GM23338 (cell line): Measurements from ENCODE around the gene DAAM1. TPM values are rescaled to one million over a fixed set of nuclear protein-coding genes. Genes with fewer than 3 reads are reported as not detected.

Source experiments
- ATAC-seq: fragments of 200-7000 bp; cut with Tn5 transposase; 3 replicates; pipeline ENCODE4 v1.9.1; 2020
- DNase-seq: peaks from one replicate; pipeline ENCODE4 v3.0.0-alpha.2; 2015; ENCODE audit warnings: low spot score
- H2AFZ ChIP-seq: fragments of 200-600 bp; sonication (generic); 2 replicates; pipeline ENCODE4 v1.8.0; 2016; ENCODE audit warnings: antibody characterized with exemption, mild to moderate bottlenecking, moderate library complexity
- H3F3A ChIP-seq: fragments of 200-600 bp; sonication (generic); replicated peaks from 2 replicates; pipeline ENCODE4 v1.8.0; 2017; ENCODE audit warnings: antibody characterized with exemption, mixed run types, low read depth
- H3K27ac ChIP-seq: fragments of 200-600 bp; sonication (generic); 2 replicates; pipeline ENCODE4 v1.6.1; 2016; ENCODE audit warnings: low read depth
- H3K27me3 ChIP-seq: fragments of 200-600 bp; sonication (generic); 2 replicates; pipeline ENCODE4 v1.8.0; 2016; ENCODE audit warnings: mild to moderate bottlenecking, mixed run types, moderate library complexity; ENCODE audit not compliant: insufficient read depth
- H3K36me3 ChIP-seq: fragments of 200-600 bp; sonication (generic); 2 replicates; pipeline ENCODE4 v1.8.0; 2016; ENCODE audit warnings: mild to moderate bottlenecking; ENCODE audit not compliant: insufficient read depth
- H3K4me1 ChIP-seq: fragments of 200-600 bp; sonication (generic); 2 replicates; pipeline ENCODE4 v1.8.0; 2016; ENCODE audit warnings: mild to moderate bottlenecking, moderate library complexity; ENCODE audit not compliant: insufficient read depth
- H3K4me2 ChIP-seq: fragments of 200-600 bp; sonication (generic); 2 replicates; pipeline ENCODE4 v1.7.1; 2017; ENCODE audit warnings: mixed run types
- H3K4me3 ChIP-seq: fragments of 200-600 bp; sonication (generic); 2 replicates; pipeline ENCODE4 v1.6.1; 2016; ENCODE audit warnings: mixed run types
- H3K79me2 ChIP-seq: fragments of 200-600 bp; sonication (generic); replicated peaks from 2 replicates; pipeline ENCODE4 v1.8.0; 2017; ENCODE audit warnings: mild to moderate bottlenecking; ENCODE audit not compliant: insufficient read depth
- H3K9me2 ChIP-seq: fragments of 200-600 bp; sonication (generic); 2 replicates; pipeline ENCODE4 v1.8.0; 2017; ENCODE audit not compliant: insufficient read depth
- H4K20me1 ChIP-seq: fragments of 200-600 bp; sonication (generic); replicated peaks from 2 replicates; pipeline ENCODE4 v1.8.0; 2017; ENCODE audit warnings: mild to moderate bottlenecking; ENCODE audit not compliant: insufficient read depth
- H3K27ac Mint-ChIP-seq: 2 replicates; pipeline ENCODE4 v1.8.0; 2020; ENCODE audit warnings: inconsistent platforms, mild to moderate bottlenecking, moderate library complexity, mixed read lengths
- H3K27me3 Mint-ChIP-seq: 3 replicates; pipeline ENCODE4 v1.8.0; 2022; ENCODE audit warnings: low read depth, mild to moderate bottlenecking, moderate library complexity, mixed read lengths, inconsistent platforms; ENCODE audit not compliant: insufficient read depth, poor library complexity
- H3K36me3 Mint-ChIP-seq: 3 replicates; pipeline ENCODE4 v1.8.0; 2021; ENCODE audit warnings: low read depth, mild to moderate bottlenecking, inconsistent platforms, moderate library complexity, mixed read lengths
- H3K4me1 Mint-ChIP-seq: 3 replicates; pipeline ENCODE4 v1.8.0; 2020; ENCODE audit warnings: mild to moderate bottlenecking, inconsistent platforms, mixed read lengths
- H3K4me3 Mint-ChIP-seq: 3 replicates; pipeline ENCODE4 v1.8.0; 2021; ENCODE audit warnings: moderate library complexity, mild to moderate bottlenecking, inconsistent platforms, mixed read lengths
- H3K9me3 Mint-ChIP-seq: 3 replicates; pipeline ENCODE4 v1.8.0; 2020; ENCODE audit warnings: moderate library complexity, mild to moderate bottlenecking, inconsistent platforms, mixed read lengths
- CREB1 ChIP-seq: fragments of 250-450 bp; sonication (Bioruptor Pico); IDR thresholded peaks from 2 replicates; pipeline ENCODE4 v1.5.0; 2020; ENCODE audit warnings: low read depth, mild to moderate bottlenecking, moderate library complexity
- EZH2 ChIP-seq: fragments of 200-600 bp; sonication (generic); IDR thresholded peaks from one replicate; pipeline ENCODE4 v1.8.0; 2017; ENCODE audit warnings: antibody characterized with exemption, mild to moderate bottlenecking, low read depth; ENCODE audit not compliant: unreplicated experiment
- EZH2phosphoT487 ChIP-seq: fragments of 200-600 bp; sonication (generic); IDR thresholded peaks from one replicate; pipeline ENCODE4 v1.8.1; 2018; ENCODE audit warnings: antibody characterized with exemption; ENCODE audit not compliant: unreplicated experiment
- NANOG ChIP-seq: IDR thresholded peaks from 2 replicates; pipeline ENCODE4 v1.6.1; 2016; ENCODE audit warnings: antibody characterized with exemption, borderline replicate concordance
- STAT1 ChIP-seq: IDR thresholded peaks from one replicate; pipeline ENCODE4 v1.6.1; 2016; ENCODE audit warnings: antibody characterized with exemption; ENCODE audit not compliant: unreplicated experiment
- ZNF114 ChIP-seq: fragments of 250-450 bp; sonication (Bioruptor Pico); IDR thresholded peaks from 2 replicates; pipeline ENCODE4 v1.5.0; 2020; ENCODE audit warnings: mild to moderate bottlenecking, moderate library complexity
- polyA plus RNA-seq: library from polyadenylated mRNA; unstranded; fragments of >200 nt; fragmentation: Nextera tagmentation; extraction: Ambion mirVana; gene quantifications from 2 replicates; pipeline ENCODE4 v1.2.1, GENCODE V29; 2016
- total RNA-seq: library from RNA; depleted of rRNA; stranded (reverse); fragments of >200 nt; shearing (Covaris generic); gene quantifications from 2 replicates; pipeline ENCODE4 v1.2.3, GENCODE V29; 2014
- TF ChIP-seq, protein P1 (sequence below): IDR thresholded peaks from 2 replicates; pipeline ENCODE4 v1.6.1; 2016; ENCODE audit warnings: antibody characterized with exemption
- TF ChIP-seq, protein P2 (sequence below), 2 experiments: fragments of 200-600 bp in 1 of 2; sonication (generic) in 1 of 2; conservative IDR thresholded peaks; 2 replicates each; pipeline versions ENCODE4 v1.5.1 to v1.6.1; 2016 to 2017; ENCODE audit warnings: antibody characterized with exemption in 2 of 2, low read depth in 2 of 2, mild to moderate bottlenecking in 2 of 2, moderate library complexity in 1 of 2
- TF ChIP-seq, protein P3 (sequence below): IDR thresholded peaks from one replicate; pipeline ENCODE4 v1.6.1; 2018; ENCODE audit warnings: antibody characterized with exemption; ENCODE audit not compliant: unreplicated experiment

Gene DAAM1
- total and polyA plus RNA-seq, 2 experiments from 2014 or later = 36.3 to 42.1 TPM

DNA sequence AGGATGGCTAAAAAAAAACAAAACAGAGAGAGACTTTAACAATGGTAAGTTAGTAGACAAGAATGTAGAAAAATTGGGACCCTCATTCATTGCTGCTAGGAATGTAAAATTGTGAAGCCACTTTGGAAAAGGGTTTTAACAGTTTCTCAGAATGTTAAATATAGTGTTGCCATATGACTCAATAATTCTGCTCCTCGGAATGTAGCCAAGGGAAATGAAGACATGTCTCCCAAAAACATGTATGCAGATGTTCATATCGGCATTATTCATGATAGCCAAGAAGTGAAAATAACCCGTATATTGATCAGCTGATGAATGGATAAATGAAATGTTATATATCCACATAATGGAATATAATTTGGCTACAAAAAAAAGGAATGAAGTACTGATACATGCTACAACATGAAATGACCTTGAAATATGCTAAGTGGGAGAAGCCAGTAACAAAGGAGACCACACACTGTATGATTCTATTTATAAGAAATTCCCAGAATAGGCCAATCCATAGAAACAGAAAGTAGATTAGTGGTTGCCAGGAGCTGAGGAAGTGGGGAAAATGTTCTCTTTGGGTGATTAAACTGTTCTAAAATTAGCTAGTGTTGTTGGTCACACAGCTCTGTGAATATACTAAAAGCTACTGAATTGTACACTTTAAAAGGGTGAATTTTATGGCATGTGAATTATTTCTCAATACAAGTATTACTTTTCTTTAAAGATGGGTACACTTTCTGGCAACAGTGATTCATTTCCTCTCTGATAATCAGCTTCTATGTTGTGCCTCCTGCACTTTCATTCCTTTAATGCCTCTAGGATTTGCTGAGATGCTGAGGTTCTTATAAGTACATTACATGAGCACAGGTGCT lies 132.5 kb downstream of the DAAM1 start:
- Mint-ChIP-seq H3K4me1 (peaks cover 6% of the 10 kb centered on the region; the same call in 2 of the 3 replicates), H3K36me3 (no peaks in the 10 kb centered on the region), H3K9me3 (no peaks in the 10 kb centered on the region), H3K4me3 (no peak overlapping the region), H3K27me3 (no peaks in the 10 kb centered on the region), H3K27ac (no peak overlapping the region)
- no peak overlapping the region for H3K4me3 ChIP-seq
- H3K27me3 ChIP-seq = no peaks in the 10 kb centered on the region
- H3K36me3 ChIP-seq = no peaks in the 10 kb centered on the region; the same call in 1 of the 2 replicates
- H4K20me1 ChIP-seq = no peaks in the 10 kb centered on the region
- H3K4me2 ChIP-seq = no peak overlapping the region
- no peaks in the 10 kb centered on the region for H3K4me1 ChIP-seq
- ATAC-seq (no peak), DNase-seq (no peak)
- H3F3A ChIP-seq = no peaks in the 10 kb centered on the region
- H2AFZ ChIP-seq = no peak overlapping the region
- no peaks in the 10 kb centered on the region for H3K79me2 ChIP-seq
- H3K27ac ChIP-seq = no peak overlapping the region
- no peaks in the 10 kb centered on the region for H3K9me2 ChIP-seq
- TF ChIP-seq CREB1 (CRISPR knock-in tag) (no peak), EZH2phosphoT487 (no peak), STAT1 (no peak), EZH2 (no peak), ZNF114 (no peak), NANOG (no peak)
- TF ChIP-seq, protein P1, sequence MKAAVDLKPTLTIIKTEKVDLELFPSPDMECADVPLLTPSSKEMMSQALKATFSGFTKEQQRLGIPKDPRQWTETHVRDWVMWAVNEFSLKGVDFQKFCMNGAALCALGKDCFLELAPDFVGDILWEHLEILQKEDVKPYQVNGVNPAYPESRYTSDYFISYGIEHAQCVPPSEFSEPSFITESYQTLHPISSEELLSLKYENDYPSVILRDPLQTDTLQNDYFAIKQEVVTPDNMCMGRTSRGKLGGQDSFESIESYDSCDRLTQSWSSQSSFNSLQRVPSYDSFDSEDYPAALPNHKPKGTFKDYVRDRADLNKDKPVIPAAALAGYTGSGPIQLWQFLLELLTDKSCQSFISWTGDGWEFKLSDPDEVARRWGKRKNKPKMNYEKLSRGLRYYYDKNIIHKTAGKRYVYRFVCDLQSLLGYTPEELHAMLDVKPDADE = no peak
- TF ChIP-seq, protein P2, sequence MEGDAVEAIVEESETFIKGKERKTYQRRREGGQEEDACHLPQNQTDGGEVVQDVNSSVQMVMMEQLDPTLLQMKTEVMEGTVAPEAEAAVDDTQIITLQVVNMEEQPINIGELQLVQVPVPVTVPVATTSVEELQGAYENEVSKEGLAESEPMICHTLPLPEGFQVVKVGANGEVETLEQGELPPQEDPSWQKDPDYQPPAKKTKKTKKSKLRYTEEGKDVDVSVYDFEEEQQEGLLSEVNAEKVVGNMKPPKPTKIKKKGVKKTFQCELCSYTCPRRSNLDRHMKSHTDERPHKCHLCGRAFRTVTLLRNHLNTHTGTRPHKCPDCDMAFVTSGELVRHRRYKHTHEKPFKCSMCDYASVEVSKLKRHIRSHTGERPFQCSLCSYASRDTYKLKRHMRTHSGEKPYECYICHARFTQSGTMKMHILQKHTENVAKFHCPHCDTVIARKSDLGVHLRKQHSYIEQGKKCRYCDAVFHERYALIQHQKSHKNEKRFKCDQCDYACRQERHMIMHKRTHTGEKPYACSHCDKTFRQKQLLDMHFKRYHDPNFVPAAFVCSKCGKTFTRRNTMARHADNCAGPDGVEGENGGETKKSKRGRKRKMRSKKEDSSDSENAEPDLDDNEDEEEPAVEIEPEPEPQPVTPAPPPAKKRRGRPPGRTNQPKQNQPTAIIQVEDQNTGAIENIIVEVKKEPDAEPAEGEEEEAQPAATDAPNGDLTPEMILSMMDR (conservative IDR thresholded peaks at IDR 0.05; ENCODE audit: low read depth in 2 of 2) = no peak
- TF ChIP-seq, protein P3, sequence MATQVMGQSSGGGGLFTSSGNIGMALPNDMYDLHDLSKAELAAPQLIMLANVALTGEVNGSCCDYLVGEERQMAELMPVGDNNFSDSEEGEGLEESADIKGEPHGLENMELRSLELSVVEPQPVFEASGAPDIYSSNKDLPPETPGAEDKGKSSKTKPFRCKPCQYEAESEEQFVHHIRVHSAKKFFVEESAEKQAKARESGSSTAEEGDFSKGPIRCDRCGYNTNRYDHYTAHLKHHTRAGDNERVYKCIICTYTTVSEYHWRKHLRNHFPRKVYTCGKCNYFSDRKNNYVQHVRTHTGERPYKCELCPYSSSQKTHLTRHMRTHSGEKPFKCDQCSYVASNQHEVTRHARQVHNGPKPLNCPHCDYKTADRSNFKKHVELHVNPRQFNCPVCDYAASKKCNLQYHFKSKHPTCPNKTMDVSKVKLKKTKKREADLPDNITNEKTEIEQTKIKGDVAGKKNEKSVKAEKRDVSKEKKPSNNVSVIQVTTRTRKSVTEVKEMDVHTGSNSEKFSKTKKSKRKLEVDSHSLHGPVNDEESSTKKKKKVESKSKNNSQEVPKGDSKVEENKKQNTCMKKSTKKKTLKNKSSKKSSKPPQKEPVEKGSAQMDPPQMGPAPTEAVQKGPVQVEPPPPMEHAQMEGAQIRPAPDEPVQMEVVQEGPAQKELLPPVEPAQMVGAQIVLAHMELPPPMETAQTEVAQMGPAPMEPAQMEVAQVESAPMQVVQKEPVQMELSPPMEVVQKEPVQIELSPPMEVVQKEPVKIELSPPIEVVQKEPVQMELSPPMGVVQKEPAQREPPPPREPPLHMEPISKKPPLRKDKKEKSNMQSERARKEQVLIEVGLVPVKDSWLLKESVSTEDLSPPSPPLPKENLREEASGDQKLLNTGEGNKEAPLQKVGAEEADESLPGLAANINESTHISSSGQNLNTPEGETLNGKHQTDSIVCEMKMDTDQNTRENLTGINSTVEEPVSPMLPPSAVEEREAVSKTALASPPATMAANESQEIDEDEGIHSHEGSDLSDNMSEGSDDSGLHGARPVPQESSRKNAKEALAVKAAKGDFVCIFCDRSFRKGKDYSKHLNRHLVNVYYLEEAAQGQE = no peak
